Adrenal gland (tissue), 12 donors: Measurements from ENCODE around the gene PPP1R11. TPM values are rescaled to one million over a fixed set of nuclear protein-coding genes. Genes with fewer than 3 reads are reported as not detected.

Experiments
- DNase-seq, 7 donors: peaks; one replicate each; pipeline ENCODE4 v3.0.0-alpha.2; 2019 to 2020
- H3K27ac ChIP-seq, 5 donors: fragments of 200-600 bp; sonication (generic) in 4 of 5; 1 replicate in 3 of 5; 2 replicates in 2 of 5; pipeline versions ENCODE4 v1.5.1 to v1.8.0; 2016 to 2020; ENCODE audit warnings: mild to moderate bottlenecking in 1 of 5
- H3K27me3 ChIP-seq: fragments of 200-600 bp; 2 replicates; pipeline ENCODE4 v1.8.0; 2021
- H3K36me3 ChIP-seq, 2 donors: fragments of 200-600 bp; replicated peaks in 1 of 2; 1 replicate in 1 of 2; 2 replicates in 1 of 2; pipeline versions ENCODE4 v1.5.1 to v1.8.0; 2018 to 2022
- H3K4me1 ChIP-seq, 2 donors: fragments of 200-600 bp; replicated peaks in 1 of 2; 1 replicate in 1 of 2; 2 replicates in 1 of 2; pipeline versions ENCODE4 v1.5.1 to v1.8.0; 2018 to 2021
- H3K4me3 ChIP-seq, 4 donors: fragments of 200-600 bp; sonication (generic) in 3 of 4; one replicate each; pipeline ENCODE4 v1.5.1; 2016 to 2018
- H3K9me3 ChIP-seq, 3 donors: fragments of 200-600 bp; sonication (generic) in 1 of 3; replicated peaks in 1 of 3; 1 replicate in 2 of 3; 2 replicates in 1 of 3; pipeline versions ENCODE4 v1.5.1 to v1.8.0; 2016 to 2021
- POLR2A ChIP-seq, 2 donors: fragments of 450-650 bp; IDR thresholded peaks; one replicate each; pipeline ENCODE4 v1.6.1; 2017; ENCODE audit warnings: antibody characterized with exemption in 2 of 2, mild to moderate bottlenecking in 2 of 2, moderate library complexity in 1 of 2
- WGBS, 4 donors: extraction: QIAGEN DNeasy Blood & Tissue Kit in 2 of 4; methylation state at CpG; one replicate each; pipeline versions ENCODE4 v1.1.5 to v1.1.7; 2013 to 2017; 5-methylcytosine and 5-hydroxymethylcytosine counted together
- intact Hi-C, 2 donors: fragments of 100-400 bp; cut with DNase I; formaldehyde crosslinking; loops; one replicate each; pipeline versions ENCODE4 v1.14.1 to v1.15.0; 2022 to 2023
- polyA plus RNA-seq, 3 donors: library from polyadenylated mRNA; stranded (reverse); fragments of 200-250 nt in 2 of 3; fragments of 350-450 nt in 1 of 3; fragmentation: Illumina TruSeq in 1 of 3; extraction: RNeasy Lipid Tissue Mini Kit (QIAGEN cat#74804) in 1 of 3; gene quantifications; one replicate each; pipeline ENCODE4 v1.2.3, GENCODE V29; 2013 to 2014
- total RNA-seq, 9 donors: library from RNA; depleted of rRNA in 4 of 9; stranded (reverse); fragments of >200 nt in 4 of 9; fragments of 120-200 nt in 1 of 9; fragmentation: NEBNext Ultra II Directional in 1 of 9; extraction: Animal tissue kit (Norgen Biotek cat#: 25700) in 1 of 9; gene quantifications; one replicate each; pipeline versions ENCODE4 v1.1.0 to v1.2.4, GENCODE V29; 2013 to 2023
- TF ChIP-seq, protein P1 (sequence below), 6 experiments: fragments of 450-650 bp in 4 of 6; fragments of 200-600 bp in 2 of 6; sonication (generic) in 1 of 6; IDR thresholded peaks; 1 replicate in 5 of 6; 2 replicates in 1 of 6; pipeline versions ENCODE4 v1.5.1 to v1.8.0; 2016 to 2021; ENCODE audit warnings: antibody characterized with exemption in 6 of 6, mild to moderate bottlenecking in 2 of 6, moderate library complexity in 1 of 6
- donor health status: healthy with polysubstance abuse.
- donor health status: Bipolar disorder and iron deficiency.
- donor health status: DM: yes; HTN: yes; CAD: no.
- donor health status: DM: no; HTN: no; CAD: no.
- donor health status: DM: no; HTN: no; CAD: no.
- donor health status: DM: yes; HTN: yes; CAD: no.

PPP1R11 gene
- total and polyA plus RNA-seq, 12 donors = 31.2 to 97.7 (median 50.3) TPM

DNA sequence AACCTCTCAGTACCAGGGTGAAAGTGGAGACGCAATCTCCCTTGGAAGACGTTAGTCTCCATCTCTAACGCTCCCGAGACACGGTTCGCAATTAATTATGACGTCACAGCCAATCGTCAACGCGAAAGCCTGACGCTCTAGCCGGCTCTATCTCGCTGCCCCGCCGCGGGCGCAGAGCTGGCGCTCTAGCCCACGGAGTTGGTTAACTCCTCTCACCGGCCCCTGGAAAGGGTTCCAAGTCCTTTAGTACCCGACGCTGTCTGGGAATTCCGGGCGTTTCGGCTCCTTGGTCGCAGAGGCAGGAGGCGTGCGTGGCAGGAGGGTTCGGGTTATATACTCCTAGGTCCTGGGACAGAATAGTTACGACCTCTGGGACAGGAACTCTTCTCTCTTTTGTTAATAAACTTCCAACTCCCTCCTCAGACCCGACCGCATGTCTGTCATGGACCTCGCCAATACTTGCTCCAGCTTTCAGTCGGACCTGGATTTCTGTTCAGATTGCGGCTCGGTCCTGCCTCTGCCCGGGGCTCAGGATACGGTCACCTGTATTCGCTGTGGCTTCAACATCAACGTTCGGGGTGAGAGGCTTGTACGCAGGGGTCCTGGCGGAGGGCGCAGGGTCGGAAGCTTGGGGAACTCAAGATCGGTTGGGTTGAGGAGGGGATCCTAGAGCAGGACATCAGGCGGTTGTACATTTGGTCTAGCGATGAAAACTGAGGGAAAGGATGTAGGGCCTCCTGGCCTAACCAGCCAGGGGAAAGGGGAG, 5.7 kb upstream of the PPP1R11 start, which contains the start of gene POLR1H:
Gene POLR1H (plus strand): TSS at position 174 of the 766 bp plus-strand sequence. CDS start 260 bp downstream, at position 434.
- TF ChIP-seq, protein P1, sequence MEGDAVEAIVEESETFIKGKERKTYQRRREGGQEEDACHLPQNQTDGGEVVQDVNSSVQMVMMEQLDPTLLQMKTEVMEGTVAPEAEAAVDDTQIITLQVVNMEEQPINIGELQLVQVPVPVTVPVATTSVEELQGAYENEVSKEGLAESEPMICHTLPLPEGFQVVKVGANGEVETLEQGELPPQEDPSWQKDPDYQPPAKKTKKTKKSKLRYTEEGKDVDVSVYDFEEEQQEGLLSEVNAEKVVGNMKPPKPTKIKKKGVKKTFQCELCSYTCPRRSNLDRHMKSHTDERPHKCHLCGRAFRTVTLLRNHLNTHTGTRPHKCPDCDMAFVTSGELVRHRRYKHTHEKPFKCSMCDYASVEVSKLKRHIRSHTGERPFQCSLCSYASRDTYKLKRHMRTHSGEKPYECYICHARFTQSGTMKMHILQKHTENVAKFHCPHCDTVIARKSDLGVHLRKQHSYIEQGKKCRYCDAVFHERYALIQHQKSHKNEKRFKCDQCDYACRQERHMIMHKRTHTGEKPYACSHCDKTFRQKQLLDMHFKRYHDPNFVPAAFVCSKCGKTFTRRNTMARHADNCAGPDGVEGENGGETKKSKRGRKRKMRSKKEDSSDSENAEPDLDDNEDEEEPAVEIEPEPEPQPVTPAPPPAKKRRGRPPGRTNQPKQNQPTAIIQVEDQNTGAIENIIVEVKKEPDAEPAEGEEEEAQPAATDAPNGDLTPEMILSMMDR (IDR thresholded peaks at IDR 0.05) = peak in 2 of 6 experiments; percentile 4 to 10
- TF ChIP-seq POLR2A (IDR thresholded peaks at IDR 0.05) = peak; percentile 84 to 93
- Histone ChIP-seq H3K36me3 (peaks cover 0 to 10% of the 10 kb centered on the region in 2 donors), H3K4me3 (peak within 1 kb of the TSS; percentile 18 to 97 (median 90)), H3K4me1 (peaks cover 12 to 38% of the 10 kb centered on the region in 2 donors), H3K27ac (peak within 1 kb of the TSS; percentile 79 to 92 (median 90)), H3K27me3 (no peaks in the 10 kb centered on the region), H3K9me3 (no peaks in the 10 kb centered on the region)
- 0 to 1% (median 0%) methylated on average over 5 to 48 of the region's 48 CpGs for WGBS, 4 donors
- DNase-seq = peak; percentile 93 to 97 (median 95)
- intact Hi-C loops = no loop called here

DNA sequence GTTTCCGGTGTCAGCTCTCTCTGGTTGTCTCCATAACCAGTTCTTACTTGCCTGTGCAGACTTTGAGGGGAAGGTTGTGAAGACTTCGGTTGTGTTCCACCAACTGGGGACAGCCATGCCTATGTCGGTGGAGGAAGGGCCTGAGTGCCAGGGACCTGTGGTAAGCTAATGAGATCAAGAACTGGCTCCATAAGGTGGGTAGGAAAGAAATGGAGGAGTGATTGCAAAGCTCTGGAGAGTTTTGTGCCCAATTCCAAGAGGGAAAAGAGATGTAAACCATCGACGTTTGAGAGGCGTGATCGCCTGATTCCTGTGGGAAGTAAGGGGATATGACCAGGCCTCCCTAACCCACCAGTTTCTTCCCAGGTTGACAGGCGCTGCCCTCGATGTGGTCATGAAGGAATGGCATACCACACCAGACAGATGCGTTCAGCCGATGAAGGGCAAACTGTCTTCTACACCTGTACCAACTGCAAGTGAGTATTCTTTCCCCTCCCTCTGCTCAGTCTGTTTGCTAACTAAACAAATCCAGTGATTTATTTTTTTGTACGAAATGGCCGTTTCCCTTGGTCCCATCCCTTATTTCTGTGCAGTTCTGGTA, 5.0 kb upstream of the PPP1R11 start:
- H3K4me3 ChIP-seq = peak overlapping the region; percentile 18 to 97 (median 90)
- WGBS, 4 donors = 59 to 69% (median 67%) methylated on average over 13 of the region's 13 CpGs
- H3K9me3 ChIP-seq = no peaks in the 10 kb centered on the region
- peak overlapping the region; percentile 79 to 92 (median 90) for H3K27ac ChIP-seq
- peaks cover 13 to 41% of the 10 kb centered on the region in 2 donors for H3K4me1 ChIP-seq
- peaks cover 0 to 9% of the 10 kb centered on the region in 2 donors for H3K36me3 ChIP-seq
- intact Hi-C loops = no loop called here
- TF ChIP-seq, protein P1 (IDR thresholded peaks at IDR 0.05) = no peak
- no peak for TF ChIP-seq POLR2A (IDR thresholded peaks at IDR 0.05)
- peak in 4 of 7 donors; percentile 20 to 31 (median 26) for DNase-seq
- no peaks in the 10 kb centered on the region for H3K27me3 ChIP-seq

DNA sequence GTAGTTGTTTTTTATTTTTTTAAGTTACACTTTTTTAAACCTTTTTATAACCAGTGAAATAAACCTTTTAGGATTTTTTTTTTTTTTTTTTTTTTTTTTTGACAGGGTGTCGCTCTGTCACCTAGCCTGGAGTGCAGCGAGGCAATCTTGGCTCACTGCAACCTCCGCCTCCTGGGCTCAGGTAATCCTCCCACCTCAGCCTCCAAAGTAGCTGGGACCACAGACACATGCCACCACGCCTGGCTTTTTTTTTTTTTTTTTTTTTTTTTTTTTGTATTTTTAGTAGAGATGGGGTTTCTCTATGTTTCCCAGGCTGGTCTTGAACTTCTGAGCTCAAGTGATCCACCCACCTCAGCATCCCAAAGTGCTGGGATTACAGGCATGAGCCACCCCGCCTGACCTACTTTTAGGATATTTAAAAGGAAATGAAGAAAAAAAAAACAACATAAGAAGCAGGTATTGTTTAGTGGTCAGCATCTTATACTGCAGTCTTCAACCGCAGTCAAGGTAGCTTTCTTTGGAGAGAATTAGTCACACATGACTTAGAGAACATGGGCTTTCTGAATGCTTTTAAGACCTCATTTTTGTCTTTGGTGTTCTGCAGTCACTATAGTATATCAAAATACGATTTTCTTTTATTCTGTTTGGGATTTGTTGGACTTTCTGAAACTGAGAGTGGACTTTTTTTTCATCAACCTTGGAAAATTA, 4.4 kb upstream of the PPP1R11 start:
- H3K4me3 ChIP-seq = no peak overlapping the region
- H3K27me3 ChIP-seq = no peaks in the 10 kb centered on the region
- DNase-seq = no peak
- H3K4me1 ChIP-seq = peaks cover 15 to 44% of the 10 kb centered on the region in 2 donors
- H3K27ac ChIP-seq = no peak overlapping the region
- 91 to 99% (median 93%) methylated on average over 7 of the region's 7 CpGs for WGBS, 4 donors
- peaks cover 0 to 4% of the 10 kb centered on the region in 2 donors for H3K36me3 ChIP-seq
- no peaks in the 10 kb centered on the region for H3K9me3 ChIP-seq
- intact Hi-C loops = no loop called here
- TF ChIP-seq, protein P1 (IDR thresholded peaks at IDR 0.05) = no peak
- TF ChIP-seq POLR2A (IDR thresholded peaks at IDR 0.05) = no peak

DNA sequence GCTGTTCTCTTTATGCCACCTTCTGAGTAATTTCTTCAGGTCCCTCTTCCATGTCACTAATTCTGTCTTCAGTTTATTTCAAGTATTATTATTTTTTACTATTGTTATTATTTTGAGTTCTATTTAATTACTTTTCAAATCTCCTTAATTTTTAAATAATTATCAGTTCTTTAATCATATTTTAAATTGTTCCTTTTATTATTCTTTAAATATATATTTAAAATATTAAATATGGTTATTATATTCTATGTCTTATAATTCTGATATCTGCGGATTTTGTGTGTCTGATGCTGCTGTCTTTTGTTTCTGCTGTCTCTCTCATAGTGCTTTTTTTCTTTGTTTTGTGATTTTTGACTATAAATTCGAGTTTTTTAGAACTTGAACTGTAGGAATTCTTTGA, 3.7 kb upstream of the PPP1R11 start:
- 66 to 97% (median 91%) methylated on average over 2 of the region's 2 CpGs for WGBS, 4 donors

More for the DNA sequence above, 3.7 kb upstream of the PPP1R11 start:
- no peak overlapping the region for H3K4me3 ChIP-seq
- H3K27me3 ChIP-seq = no peaks in the 10 kb centered on the region
- no peak overlapping the region for H3K27ac ChIP-seq
- H3K9me3 ChIP-seq = no peaks in the 10 kb centered on the region
- TF ChIP-seq, protein P1 (IDR thresholded peaks at IDR 0.05) = no peak
- TF ChIP-seq POLR2A (IDR thresholded peaks at IDR 0.05) = no peak
- intact Hi-C loops = no loop called here
- peaks cover 0 to under 1% of the 10 kb centered on the region in 2 donors for H3K36me3 ChIP-seq
- DNase-seq = no peak
- H3K4me1 ChIP-seq = peaks cover 19 to 51% of the 10 kb centered on the region in 2 donors
